ENCODE measurements around the gene PRSS2.
A peak's percentile ranks its signal among the peaks of the same experiment; 100 is the strongest.
"Not testable (repeated sequence)": the region's sequence is repeated elsewhere in the genome, so short reads cannot be mapped to it uniquely, and the experiment has no call there.

The PRSS2 gene

GRCh38 chr7:142770661-142771352 is at the start of gene PRSS2:
TSS of gene PRSS2 (plus strand) at chr7:142770970. CDS start at chr7:142770983, 13 bp downstream.
- H3K36me3 Mint-ChIP-seq = no peaks in the 10 kb centered on the region
- peak within 1 kb of the TSS; percentile 37 for H3K4me3 Mint-ChIP-seq
- H3K27me3 Mint-ChIP-seq = no peaks in the 10 kb centered on the region
- peaks cover 21% of the 10 kb centered on the region for H3K4me1 Mint-ChIP-seq
- no peak for DNase-seq (ENCODE audit: low spot score in 2 of 2)
- peak within 1 kb of the TSS; percentile 43 for H3K27ac Mint-ChIP-seq
- ATAC-seq (ENCODE audit: low read depth) = peak; percentile 7
- H3K9me3 Mint-ChIP-seq = no peaks in the 10 kb centered on the region

GRCh38 chr7:142720986-142721385 is 49.8 kb upstream of the PRSS2 start:
- ATAC-seq (ENCODE audit: low read depth) = no peak
- Mint-ChIP-seq H3K4me1 (peaks cover 13% of the 10 kb centered on the region), H3K4me3 (no peak overlapping the region), H3K36me3 (no peaks in the 10 kb centered on the region), H3K27me3 (peaks cover 7% of the 10 kb centered on the region), H3K27ac (no peak overlapping the region), H3K9me3 (no peaks in the 10 kb centered on the region)
- DNase-seq (ENCODE audit: low spot score in 2 of 2) = no peak

- Mint-ChIP-seq H3K4me3 (peak overlapping the region; percentile 88), H3K27me3 (peaks cover 7% of the 10 kb centered on the region), H3K9me3 (no peaks in the 10 kb centered on the region), H3K36me3 (no peaks in the 10 kb centered on the region), H3K4me1 (peaks cover 13% of the 10 kb centered on the region), H3K27ac (peak overlapping the region; percentile 67)
- ATAC-seq (ENCODE audit: low read depth) = no peak
- DNase-seq (ENCODE audit: low spot score in 2 of 2) = no peak
Observed at GRCh38 chr7:142722248-142722794, 48.4 kb upstream of the PRSS2 start.

DNA sequence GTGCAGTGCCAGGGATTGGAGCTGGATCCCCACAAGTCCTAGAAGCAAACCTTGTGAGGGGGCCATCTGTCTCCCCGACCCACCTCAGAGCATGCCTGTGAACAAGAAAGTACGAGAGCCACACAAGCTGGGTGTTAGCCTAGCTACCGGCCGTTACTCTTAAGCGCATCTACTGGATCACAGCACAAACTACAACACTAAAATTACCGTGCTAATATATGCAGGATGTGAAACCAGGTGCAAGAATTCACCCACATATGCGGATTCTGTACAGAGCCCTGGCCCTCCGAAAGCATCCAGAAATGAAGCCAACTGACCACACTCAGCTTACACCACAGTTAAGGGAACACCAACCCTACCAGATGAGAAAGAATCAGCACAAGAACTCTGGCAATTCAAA is 37.5 kb upstream of the PRSS2 start:
- Mint-ChIP-seq H3K36me3 (no peaks in the 10 kb centered on the region), H3K9me3 (peaks cover 2% of the 10 kb centered on the region), H3K4me1 (peaks cover 5% of the 10 kb centered on the region), H3K4me3 (peak overlapping the region; percentile 37), H3K27me3 (no peaks in the 10 kb centered on the region), H3K27ac (no peak overlapping the region)
- DNase-seq (ENCODE audit: low spot score in 2 of 2) = no peak
- ATAC-seq (ENCODE audit: low read depth) = peak; percentile 76

- ATAC-seq (ENCODE audit: low read depth) = peak; percentile 99
- Mint-ChIP-seq H3K4me1 (peaks cover 27% of the 10 kb centered on the region), H3K27me3 (no peaks in the 10 kb centered on the region), H3K36me3 (no peaks in the 10 kb centered on the region), H3K9me3 (no peaks in the 10 kb centered on the region), H3K27ac (peak overlapping the region; percentile 37), H3K4me3 (peak overlapping the region; percentile 41)
- peak; percentile 30 to 34 for DNase-seq (ENCODE audit: low spot score in 2 of 2)
Observed at GRCh38 chr7:142739923-142740492, 30.8 kb upstream of the PRSS2 start.

DNA sequence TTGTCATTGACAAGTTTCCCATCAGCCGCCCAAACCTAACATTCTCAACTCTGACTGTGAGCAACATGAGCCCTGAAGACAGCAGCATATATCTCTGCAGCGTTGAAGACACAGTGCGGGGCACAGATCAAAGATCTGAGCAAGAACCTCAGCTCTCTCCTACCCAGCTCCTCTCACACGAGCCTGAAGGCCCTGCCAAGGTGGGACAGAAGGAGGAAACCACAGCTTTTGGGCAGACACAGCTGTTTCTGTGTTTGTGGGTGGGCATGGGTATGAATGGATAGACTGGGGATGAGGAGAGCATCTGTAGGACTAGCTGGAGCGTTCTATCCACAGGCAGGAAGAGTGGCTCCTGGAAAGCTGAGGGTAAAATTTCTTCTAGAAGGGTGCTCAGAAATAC is 30.0 kb upstream of the PRSS2 start:
- no peaks in the 10 kb centered on the region for H3K27me3 Mint-ChIP-seq
- H3K9me3 Mint-ChIP-seq = no peaks in the 10 kb centered on the region
- H3K36me3 Mint-ChIP-seq = no peaks in the 10 kb centered on the region
- no peak for ATAC-seq (ENCODE audit: low read depth)
- H3K4me1 Mint-ChIP-seq = peaks cover 27% of the 10 kb centered on the region
- DNase-seq (ENCODE audit: low spot score in 2 of 2) = no peak
- no peak overlapping the region for H3K4me3 Mint-ChIP-seq
- H3K27ac Mint-ChIP-seq = no peak overlapping the region

DNA sequence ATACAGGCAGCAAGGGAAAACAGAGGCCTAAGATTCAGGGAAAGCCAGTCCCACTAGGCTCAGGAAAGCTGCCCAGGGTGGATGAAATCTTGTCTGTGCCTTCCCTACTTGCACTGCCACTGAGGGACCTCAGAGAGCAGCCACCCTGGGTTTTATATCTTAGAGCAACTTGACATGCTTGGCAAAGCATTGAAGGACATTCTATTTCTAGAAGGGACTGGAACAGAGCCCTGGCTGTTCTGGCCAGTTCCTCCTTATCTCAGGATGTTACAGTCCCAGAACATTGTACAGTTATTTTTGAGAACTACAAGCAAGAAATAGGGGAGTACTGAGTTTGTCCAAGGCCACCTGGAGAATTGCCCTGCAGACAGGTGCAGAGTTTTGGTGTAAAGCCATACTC is 28.8 kb upstream of the PRSS2 start:
- peaks cover 27% of the 10 kb centered on the region for H3K4me1 Mint-ChIP-seq
- H3K27me3 Mint-ChIP-seq; ATAC-seq (ENCODE audit: low read depth); H3K4me3 Mint-ChIP-seq; H3K27ac Mint-ChIP-seq; H3K9me3 Mint-ChIP-seq; DNase-seq (ENCODE audit: low spot score in 2 of 2); H3K36me3 Mint-ChIP-seq: not testable (repeated sequence)

- Mint-ChIP-seq H3K9me3 (no peaks in the 10 kb centered on the region), H3K27me3 (peaks cover 3% of the 10 kb centered on the region), H3K36me3 (no peaks in the 10 kb centered on the region), H3K27ac (no peak overlapping the region), H3K4me1 (peaks cover 13% of the 10 kb centered on the region), H3K4me3 (no peak overlapping the region)
- ATAC-seq (ENCODE audit: low read depth) (no peak), DNase-seq (ENCODE audit: low spot score in 2 of 2) (no peak)
Observed at GRCh38 chr7:142745091-142745635, 25.6 kb upstream of the PRSS2 start.

DNA sequence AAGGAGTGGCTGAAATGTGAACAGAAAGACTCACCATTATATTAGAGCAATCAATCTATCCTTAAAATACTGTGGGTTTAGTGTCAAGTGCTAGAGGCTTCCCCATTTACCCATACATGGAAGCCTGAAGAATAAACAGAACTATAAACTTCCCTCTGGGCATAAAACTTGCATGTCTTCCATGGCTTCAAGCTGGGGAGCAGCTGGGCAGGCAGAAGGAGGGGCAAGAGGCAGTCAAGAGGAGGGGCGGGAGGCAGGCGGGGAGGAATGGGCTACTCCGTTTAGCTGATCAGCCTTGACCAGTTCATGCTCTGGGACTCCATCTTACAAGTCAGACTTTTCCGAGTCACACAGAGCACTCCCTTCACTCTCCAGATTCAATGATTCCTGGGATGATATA is 25.0 kb upstream of the PRSS2 start:
- Mint-ChIP-seq H3K4me1 (peaks cover 7% of the 10 kb centered on the region), H3K36me3 (no peaks in the 10 kb centered on the region), H3K27me3 (peaks cover 3% of the 10 kb centered on the region), H3K27ac (no peak overlapping the region), H3K9me3 (no peaks in the 10 kb centered on the region), H3K4me3 (no peak overlapping the region)
- DNase-seq (ENCODE audit: low spot score in 2 of 2) (no peak), ATAC-seq (ENCODE audit: low read depth) (no peak)

GRCh38 chr7:142746264-142746663 is 24.5 kb upstream of the PRSS2 start:
- Mint-ChIP-seq H3K4me3 (no peak overlapping the region), H3K36me3 (no peaks in the 10 kb centered on the region), H3K27ac (no peak overlapping the region), H3K27me3 (peaks cover 3% of the 10 kb centered on the region), H3K4me1 (peaks cover 5% of the 10 kb centered on the region), H3K9me3 (no peaks in the 10 kb centered on the region)
- ATAC-seq (ENCODE audit: low read depth) (no peak), DNase-seq (ENCODE audit: low spot score in 2 of 2) (no peak)

DNA sequence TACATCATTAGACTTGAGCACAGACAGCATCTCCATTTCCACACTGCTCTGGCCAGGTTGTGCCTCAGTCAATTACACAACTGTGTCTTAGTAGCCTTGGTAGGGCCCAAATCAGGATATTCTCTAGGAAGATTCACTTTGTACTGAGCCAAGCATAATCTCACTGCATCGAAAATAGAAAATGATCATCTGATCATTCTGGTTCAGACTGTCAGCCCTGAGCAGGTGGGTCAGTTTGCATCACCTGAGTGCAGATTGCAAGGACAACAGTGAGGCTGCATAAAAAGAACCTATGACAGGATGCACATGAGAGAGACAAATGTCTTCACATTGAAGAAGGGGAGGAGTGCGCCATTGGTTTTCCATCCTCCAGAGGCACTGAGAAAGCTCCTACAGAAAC is 22.4 kb upstream of the PRSS2 start:
- H3K4me3 Mint-ChIP-seq; DNase-seq (ENCODE audit: low spot score in 2 of 2); H3K27me3 Mint-ChIP-seq; H3K27ac Mint-ChIP-seq; H3K9me3 Mint-ChIP-seq; H3K36me3 Mint-ChIP-seq; ATAC-seq (ENCODE audit: low read depth); H3K4me1 Mint-ChIP-seq: not testable (repeated sequence)

DNA sequence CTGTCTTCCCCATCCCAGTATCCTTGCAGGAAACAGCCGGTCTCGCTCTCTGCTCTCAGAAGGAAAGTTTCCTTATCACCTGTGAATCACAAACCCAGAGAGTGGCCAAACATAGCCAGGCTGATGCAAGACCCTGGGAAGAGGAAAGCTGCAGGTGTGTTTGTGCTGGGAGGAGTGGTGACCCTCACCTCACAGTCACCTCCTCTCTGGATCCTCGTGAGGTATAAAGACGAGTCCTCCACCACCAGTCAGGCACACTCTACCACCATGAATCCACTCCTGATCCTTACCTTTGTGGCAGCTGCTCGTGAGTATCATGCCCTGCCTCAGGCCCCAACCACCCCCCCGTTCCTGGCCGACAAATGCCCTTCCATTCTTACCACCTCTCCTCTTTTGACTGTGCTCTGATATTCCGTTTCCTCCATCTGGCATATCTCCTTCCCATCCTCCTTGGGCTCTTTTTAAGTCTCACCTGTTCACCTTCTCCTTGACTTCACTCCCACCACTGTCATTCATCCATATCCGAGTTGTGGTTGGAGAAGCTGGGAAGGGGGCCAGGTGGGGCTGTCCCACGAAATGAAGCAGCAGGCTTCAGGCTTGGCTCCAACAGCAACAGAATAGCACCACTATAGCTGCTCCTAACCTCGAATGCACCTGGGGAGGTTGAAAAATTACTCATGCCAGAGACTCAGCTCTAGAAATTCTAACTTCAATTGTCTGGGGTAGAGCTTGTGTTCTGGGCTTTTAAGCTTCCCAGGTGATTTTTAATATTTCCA is 21.4 kb upstream of the PRSS2 start, which contains the start of gene PRSS1:
PRSS1 (plus strand) TSS at position 255 of the 776 bp plus-strand sequence; CDS start at position 268, 13 bp downstream.
- DNase-seq (ENCODE audit: low spot score in 2 of 2) (no peak), ATAC-seq (ENCODE audit: low read depth) (no peak)
- Mint-ChIP-seq H3K27me3 (peaks cover 3% of the 10 kb centered on the region), H3K36me3 (no peaks in the 10 kb centered on the region), H3K4me1 (no peaks in the 10 kb centered on the region), H3K4me3 (no peak within 1 kb of the TSS), H3K9me3 (no peaks in the 10 kb centered on the region), H3K27ac (no peak within 1 kb of the TSS)

GRCh38 chr7:142750321-142750938 is 20.3 kb upstream of the PRSS2 start:
- Mint-ChIP-seq H3K36me3 (no peaks in the 10 kb centered on the region), H3K27me3 (peaks cover 3% of the 10 kb centered on the region), H3K4me1 (no peaks in the 10 kb centered on the region), H3K4me3 (no peak overlapping the region), H3K9me3 (no peaks in the 10 kb centered on the region), H3K27ac (no peak overlapping the region)
- ATAC-seq (ENCODE audit: low read depth) (no peak), DNase-seq (ENCODE audit: low spot score in 2 of 2) (peak in 1 of 2 donors; percentile 3)

Data from memory B cell (primary cell).